H1 (cell line): Measurements from ENCODE around the gene MGAT4B. TPM values are rescaled to one million over a fixed set of nuclear protein-coding genes. Genes with fewer than 3 reads are reported as not detected.

Experiments used
- CTCF ChIA-PET: fragments of 300-600 bp; sonication (Branson Sonifier 250); formaldehyde crosslinking; loops from one replicate; lab custom pipeline; 2021; ENCODE audit not compliant: partially characterized antibody; lab: Charles Lee
- POLR2A ChIA-PET: fragments of 300-600 bp; sonication (Branson Sonifier 250); formaldehyde crosslinking; loops from one replicate; lab custom pipeline; 2021; ENCODE audit warnings: inconsistent platforms; ENCODE audit not compliant: partially characterized antibody; lab: Charles Lee
- DNase-seq, 2 experiments: peaks; one replicate each; pipeline versions ENCODE4 v3.0.0 to v3.0.0-alpha.2; 2010 to 2022; ENCODE audit warnings: low spot score in 2 of 2, low read depth in 1 of 2, mixed read lengths in 1 of 2
- FAIRE-seq: peaks from 2 replicates; lab custom pipeline; 2011; peaks lifted over from hg19 to GRCh38; lab: Jason Lieb, UNC
- H2AFZ ChIP-seq: 2 replicates; pipeline ENCODE4 v1.8.1; 2012; ENCODE audit warnings: low read length, inconsistent platforms
- H2AK5ac ChIP-seq: 2 replicates; pipeline ENCODE4 v1.6.1; 2013; ENCODE audit warnings: low read depth, low read length
- H2BK120ac ChIP-seq: replicated peaks from 2 replicates; pipeline ENCODE3; 2013; ENCODE audit warnings: low read depth, low read length, inconsistent platforms
- H2BK12ac ChIP-seq: 2 replicates; pipeline ENCODE4 v1.6.1; 2013; ENCODE audit warnings: low read depth, low read length
- H2BK15ac ChIP-seq: 2 replicates; pipeline ENCODE4 v1.6.1; 2013; ENCODE audit warnings: low read length
- H2BK20ac ChIP-seq: 2 replicates; pipeline ENCODE4 v1.6.1; 2013; ENCODE audit warnings: low read length
- H2BK5ac ChIP-seq: 2 replicates; pipeline ENCODE4 v1.6.1; 2013; ENCODE audit warnings: low read depth, low read length
- H3K14ac ChIP-seq: 2 replicates; pipeline ENCODE4 v1.6.1; 2013; ENCODE audit warnings: inconsistent platforms; ENCODE audit not compliant: insufficient read length
- H3K18ac ChIP-seq: 2 replicates; pipeline ENCODE4 v1.6.1; 2013; ENCODE audit warnings: low read length; ENCODE audit errors: extremely low read depth
- H3K23ac ChIP-seq: 2 replicates; pipeline ENCODE4 v1.6.1; 2013; ENCODE audit warnings: inconsistent platforms; ENCODE audit not compliant: insufficient read length
- H3K23me2 ChIP-seq: 2 replicates; pipeline ENCODE4 v1.6.1; 2013; ENCODE audit warnings: low read depth, low read length
- H3K27ac ChIP-seq: 2 replicates; pipeline ENCODE4 v1.6.1; 2011; ENCODE audit warnings: low read depth, low read length, inconsistent platforms
- H3K27me3 ChIP-seq, 4 experiments: replicated peaks in 1 of 4; 1 replicate in 1 of 4; 2 replicates in 3 of 4; pipeline versions ENCODE4 v1.6.1 to v1.8.1; 2011 to 2013; ENCODE audit warnings: low read length in 3 of 4, mild to moderate bottlenecking in 3 of 4, inconsistent platforms in 2 of 4, mixed read lengths in 2 of 4, moderate library complexity in 1 of 4; ENCODE audit not compliant: control insufficient read depth in 3 of 4, insufficient read depth in 3 of 4; ENCODE audit errors: extremely low read depth in 1 of 4
- H3K36me3 ChIP-seq, 4 experiments: 2 replicates each; pipeline versions ENCODE4 v1.6.1 to v1.8.1; 2011 to 2013; ENCODE audit warnings: mild to moderate bottlenecking in 4 of 4, low read length in 3 of 4, moderate library complexity in 2 of 4, control low read depth in 1 of 4, inconsistent platforms in 1 of 4; ENCODE audit not compliant: insufficient read depth in 4 of 4, control insufficient read depth in 2 of 4
- H3K4ac ChIP-seq: replicated peaks from 2 replicates; pipeline ENCODE3; 2013; ENCODE audit warnings: low read length, low read depth, mixed read lengths, inconsistent platforms; ENCODE audit not compliant: insufficient read length
- H3K4me1 ChIP-seq, 4 experiments: replicated peaks in 1 of 4; 1 replicate in 1 of 4; 2 replicates in 3 of 4; pipeline versions ENCODE4 v1.6.1 to v1.8.1; 2011 to 2013; ENCODE audit warnings: low read length in 3 of 4, inconsistent platforms in 2 of 4, mixed read lengths in 1 of 4; ENCODE audit not compliant: insufficient read depth in 4 of 4, control insufficient read depth in 3 of 4
- H3K4me2 ChIP-seq, 2 experiments: 2 replicates each; pipeline versions ENCODE4 v1.6.1 to v1.8.1; 2011 to 2013; ENCODE audit warnings: low read depth in 2 of 2, low read length in 2 of 2, control low read depth in 1 of 2, inconsistent platforms in 1 of 2, mild to moderate bottlenecking in 1 of 2; ENCODE audit not compliant: insufficient read depth in 1 of 2
- H3K4me3 ChIP-seq, 4 experiments: fragments of 200-600, 300-600 bp in 1 of 4; sonication (generic), shearing (Covaris generic), sonication (Bioruptor Twin) in 1 of 4; 2 replicates each; pipeline versions ENCODE4 v1.5.1 to v1.8.1; 2011 to 2016; ENCODE audit warnings: low read length in 4 of 4, low read depth in 3 of 4, control low read depth in 2 of 4, inconsistent platforms in 2 of 4, mild to moderate bottlenecking in 2 of 4, mixed read lengths in 1 of 4, moderate library complexity in 1 of 4; ENCODE audit not compliant: insufficient read depth in 2 of 4; ENCODE audit errors: extremely low read depth in 1 of 4
- H3K56ac ChIP-seq: replicated peaks from 2 replicates; pipeline ENCODE3; 2013; ENCODE audit warnings: low read depth, mild to moderate bottlenecking, mixed read lengths, low read length, inconsistent platforms; ENCODE audit not compliant: insufficient read length
- H3K79me1 ChIP-seq: 2 replicates; pipeline ENCODE4 v1.6.1; 2013; ENCODE audit warnings: low read depth, low read length, control low read depth
- H3K79me2 ChIP-seq, 2 experiments: 2 replicates each; pipeline versions ENCODE4 v1.6.1 to v1.8.1; 2012 to 2013; ENCODE audit warnings: low read length in 2 of 2, mild to moderate bottlenecking in 2 of 2, inconsistent platforms in 1 of 2; ENCODE audit not compliant: insufficient read depth in 2 of 2, control insufficient read depth in 1 of 2
- H3K9ac ChIP-seq, 4 experiments: replicated peaks in 1 of 4; 1 replicate in 1 of 4; 2 replicates in 3 of 4; pipeline versions ENCODE4 v1.6.1 to v1.8.1; 2011 to 2013; ENCODE audit warnings: low read depth in 3 of 4, low read length in 3 of 4, control low read depth in 2 of 4, mild to moderate bottlenecking in 2 of 4, moderate library complexity in 2 of 4, inconsistent platforms in 1 of 4; ENCODE audit errors: extremely low read depth in 1 of 4
- H3K9me3 ChIP-seq, 2 experiments: 2 replicates each; pipeline versions ENCODE4 v1.6.1 to v1.8.1; 2012 to 2013; ENCODE audit warnings: mild to moderate bottlenecking in 2 of 2, moderate library complexity in 2 of 2, control low read depth in 1 of 2, inconsistent platforms in 1 of 2, low read depth in 1 of 2, low read length in 1 of 2, mixed read lengths in 1 of 2; ENCODE audit not compliant: insufficient read depth in 2 of 2
- H4K20me1 ChIP-seq, 2 experiments: replicated peaks in 1 of 2; 2 replicates each; pipeline versions ENCODE3 to v1.8.1; 2011 to 2013; ENCODE audit warnings: inconsistent platforms in 2 of 2, low read length in 2 of 2, mild to moderate bottlenecking in 1 of 2; ENCODE audit not compliant: insufficient read depth in 2 of 2, control insufficient read depth in 1 of 2
- H4K5ac ChIP-seq: 2 replicates; pipeline ENCODE4 v1.6.1; 2013; ENCODE audit warnings: low read length, low read depth, mixed read lengths, inconsistent platforms; ENCODE audit not compliant: insufficient read length
- H4K8ac ChIP-seq: 2 replicates; pipeline ENCODE4 v1.8.0; 2013; ENCODE audit warnings: mild to moderate bottlenecking, moderate library complexity, low read length, inconsistent platforms; ENCODE audit not compliant: insufficient read depth; ENCODE audit errors: extremely low read depth
- H4K91ac ChIP-seq: replicated peaks from 2 replicates; pipeline ENCODE3; 2013; ENCODE audit warnings: low read length, mixed read lengths, inconsistent platforms; ENCODE audit not compliant: insufficient read length
- BRCA1 ChIP-seq: IDR thresholded peaks from 2 replicates; pipeline ENCODE4 v1.6.1; 2012; ENCODE audit warnings: low read depth, low read length, improper control_type of control experiment
- GTF2F1 ChIP-seq: IDR thresholded peaks from 2 replicates; pipeline ENCODE4 v1.6.1; 2012; ENCODE audit warnings: low read depth, low read length, improper control_type of control experiment, borderline replicate concordance
- HDAC2 ChIP-seq, 2 experiments: fragments of 300-600 bp in 1 of 2; sonication (generic) in 1 of 2; IDR thresholded peaks; 2 replicates each; pipeline ENCODE4 v1.6.1; 2011 to 2012; ENCODE audit warnings: low read depth in 2 of 2, low read length in 2 of 2, mild to moderate bottlenecking in 2 of 2, moderate library complexity in 2 of 2, borderline replicate concordance in 1 of 2, inconsistent platforms in 1 of 2
- NANOG ChIP-seq: IDR thresholded peaks from 2 replicates; pipeline ENCODE4 v1.6.1; 2011; ENCODE audit warnings: low read length, low read depth, mild to moderate bottlenecking, inconsistent platforms; ENCODE audit not compliant: insufficient read depth, poor library complexity, severe bottlenecking
- RNF2 ChIP-seq: fragments of 200-900, 300-1000 bp; sonication (generic); IDR thresholded peaks from 2 replicates; pipeline ENCODE4 v1.7.1; 2016; ENCODE audit warnings: borderline replicate concordance, low read depth, mild to moderate bottlenecking, antibody characterized with exemption, low read length; ENCODE audit not compliant: poor library complexity, severe bottlenecking; ENCODE audit errors: missing control alignments
- SRF ChIP-seq: IDR thresholded peaks from 2 replicates; pipeline ENCODE4 v1.6.1; 2011; ENCODE audit warnings: mild to moderate bottlenecking, low read depth, low read length, moderate library complexity
- TAF1 ChIP-seq: IDR thresholded peaks from 2 replicates; pipeline ENCODE4 v1.6.1; 2011; ENCODE audit warnings: mild to moderate bottlenecking, low read depth, low read length
- WGBS, 2 experiments: shearing (Covaris generic) in 1 of 2; methylation state at CpG; one replicate each; pipeline versions ENCODE4 v1.1.6 to v1.1.7; 2013 to 2015; ENCODE audit warnings: low lambda C conversion rate in 2 of 2, mixed read lengths in 2 of 2, inconsistent platforms in 1 of 2, low coverage in 1 of 2, missing lambda C conversion rate in 1 of 2; ENCODE audit not compliant: insufficient replicate concordance in 2 of 2, insufficient coverage in 1 of 2, insufficient read length in 1 of 2; ENCODE audit errors: extremely low coverage in 1 of 2, missing lambda C conversion rate in 1 of 2; 5-methylcytosine and 5-hydroxymethylcytosine counted together
- polyA plus RNA-seq, 7 experiments: library from polyadenylated mRNA; depleted of rRNA in 3 of 7; stranded (reverse) in 5 of 7; unstranded in 2 of 7; fragments of >200 nt in 5 of 7; fragments of 200-250 nt in 2 of 7; gene quantifications; 1 replicate in 5 of 7; 2 replicates in 1 of 7; 4 replicates in 1 of 7; pipeline versions ENCODE4 v1.2.1 to v1.2.3, GENCODE V29; 2011 to 2013; ENCODE audit warnings: missing spikeins in 2 of 7, mixed read lengths in 2 of 7
- total RNA-seq: library from RNA; stranded (reverse); fragmentation: NEBNext Ultra II Directional; extraction: Animal tissue kit (Norgen Biotek cat#: 25700); gene quantifications from 2 replicates; pipeline ENCODE4 v1.2.1, GENCODE V29; 2021
- TF ChIP-seq, protein P1 (sequence below), 3 experiments: IDR thresholded peaks; 1 replicate in 2 of 3; 2 replicates in 1 of 3; pipeline versions ENCODE4 v1.5.1 to v1.6.1; 2011; ENCODE audit warnings: low read length in 3 of 3, mild to moderate bottlenecking in 3 of 3, inconsistent platforms in 2 of 3, low read depth in 1 of 3, moderate library complexity in 1 of 3; ENCODE audit not compliant: insufficient read depth in 1 of 3; ENCODE audit errors: control extremely low read depth in 1 of 3

Gene MGAT4B
- total and polyA plus RNA-seq, 2 of the 8 experiments (the other 6 are each of a cell fraction or from before 2014, with no cell fraction given): 116 to 128 TPM

DNA sequence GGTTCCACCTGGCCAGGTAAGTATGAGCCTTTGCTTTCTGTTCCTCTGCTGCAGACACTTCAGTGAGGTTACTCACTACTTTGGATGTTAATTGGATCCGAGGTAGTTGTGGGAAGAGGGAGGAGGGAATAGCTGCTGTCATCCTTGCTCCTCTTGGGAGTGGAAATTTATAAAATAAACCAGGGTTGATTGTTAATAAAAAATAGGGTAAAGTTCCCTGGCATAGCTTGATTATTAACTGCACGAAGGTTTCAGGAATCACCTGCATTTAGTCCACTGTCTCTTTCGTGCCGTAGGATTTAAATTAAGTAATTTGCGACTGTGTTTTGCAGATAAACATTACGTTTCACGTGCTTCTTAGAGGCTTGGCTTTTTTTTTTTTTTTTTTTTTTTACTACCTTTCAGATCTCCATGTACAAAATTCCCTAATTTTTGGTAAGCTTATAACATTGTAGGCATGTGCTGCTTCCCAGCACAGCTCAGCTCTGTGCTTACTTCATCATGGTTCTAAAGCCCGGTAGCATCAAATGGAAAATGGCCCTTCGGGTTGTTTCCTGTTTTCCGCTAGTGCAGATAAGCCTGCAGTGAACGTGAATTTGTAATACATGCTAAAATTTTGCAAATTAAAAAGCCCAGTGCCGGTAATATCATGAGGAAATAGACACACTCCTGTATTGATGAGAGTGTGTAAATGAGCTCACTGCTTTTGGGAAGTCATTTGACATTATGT, 39.8 kb downstream of the MGAT4B start:
- Histone ChIP-seq H3K27me3 (no peaks in the 10 kb centered on the region), H3K79me2 (peaks cover 0 to 48% of the 10 kb centered on the region in 2 experiments; a peak in 2 of 4 replicates), H4K20me1 (peaks cover 18 to 24% of the 10 kb centered on the region in 2 experiments), H3K4me2 (no peak overlapping the region), H3K27ac (no peak overlapping the region), H3K9ac (no peak overlapping the region), H3K56ac (no peak overlapping the region), H2BK12ac (no peak overlapping the region), H3K4ac (no peak overlapping the region), H2BK15ac (no peak overlapping the region), H3K23me2 (no peaks in the 10 kb centered on the region), H3K9me3 (no peaks in the 10 kb centered on the region), H2BK120ac (no peak overlapping the region), H2AK5ac (no peak overlapping the region), H2AFZ (no peak overlapping the region), H2BK20ac (no peak overlapping the region), H3K18ac (no peak overlapping the region), H3K4me3 (no peak overlapping the region), H3K14ac (no peak overlapping the region), H4K91ac (no peak overlapping the region), H3K4me1 (peaks cover 3 to 21% (median 4%) of the 10 kb centered on the region in 4 experiments), H4K8ac (no peak overlapping the region), H3K23ac (no peak overlapping the region), H3K36me3 (peaks cover 20 to 54% (median 34%) of the 10 kb centered on the region in 4 experiments), H3K79me1 (peaks cover 12% of the 10 kb centered on the region), H4K5ac (no peak overlapping the region), H2BK5ac (no peak overlapping the region)
- FAIRE-seq (no peak), DNase-seq (no peak)
- ChIA-PET POLR2A (interaction anchor here (1.0 to 2.5 kb wide), 3 partner anchors 11 to 148 kb away, joined by 3 to 10 read pairs (median 5); no protein-coding TSS in a partner anchor), CTCF (interaction anchor here (0.6 to 6.0 kb wide), 9 partner anchors 12 to 464 kb away, joined by 3 to 53 read pairs (median 4); partner anchors contain the start of gene LTC4S)
- WGBS, 2 experiments: 79% methylated on average over 9 of the region's 12 CpGs; no CpG with 5 or more reads in 1 of the 2 experiments
- TF ChIP-seq BRCA1 (no peak), HDAC2 (IDR thresholded peaks at IDR 0.05; ENCODE audit: borderline replicate concordance in 1 of 2, low read depth in 2 of 2, low read length in 2 of 2) (no peak), SRF (no peak), NANOG (no peak), GTF2F1 (no peak), TAF1 (no peak), RNF2 (no peak)
- TF ChIP-seq, protein P1, sequence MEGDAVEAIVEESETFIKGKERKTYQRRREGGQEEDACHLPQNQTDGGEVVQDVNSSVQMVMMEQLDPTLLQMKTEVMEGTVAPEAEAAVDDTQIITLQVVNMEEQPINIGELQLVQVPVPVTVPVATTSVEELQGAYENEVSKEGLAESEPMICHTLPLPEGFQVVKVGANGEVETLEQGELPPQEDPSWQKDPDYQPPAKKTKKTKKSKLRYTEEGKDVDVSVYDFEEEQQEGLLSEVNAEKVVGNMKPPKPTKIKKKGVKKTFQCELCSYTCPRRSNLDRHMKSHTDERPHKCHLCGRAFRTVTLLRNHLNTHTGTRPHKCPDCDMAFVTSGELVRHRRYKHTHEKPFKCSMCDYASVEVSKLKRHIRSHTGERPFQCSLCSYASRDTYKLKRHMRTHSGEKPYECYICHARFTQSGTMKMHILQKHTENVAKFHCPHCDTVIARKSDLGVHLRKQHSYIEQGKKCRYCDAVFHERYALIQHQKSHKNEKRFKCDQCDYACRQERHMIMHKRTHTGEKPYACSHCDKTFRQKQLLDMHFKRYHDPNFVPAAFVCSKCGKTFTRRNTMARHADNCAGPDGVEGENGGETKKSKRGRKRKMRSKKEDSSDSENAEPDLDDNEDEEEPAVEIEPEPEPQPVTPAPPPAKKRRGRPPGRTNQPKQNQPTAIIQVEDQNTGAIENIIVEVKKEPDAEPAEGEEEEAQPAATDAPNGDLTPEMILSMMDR (IDR thresholded peaks at IDR 0.05; ENCODE audit: control extremely low read depth in 1 of 3, insufficient read depth in 1 of 3, low read depth in 1 of 3, low read length in 3 of 3): no peak
